Measurements from ENCODE around the gene VN1R5. TPM values are rescaled to one million over a fixed set of nuclear protein-coding genes. Genes with fewer than 3 reads are reported as not detected.

VN1R5 gene
- total and polyA plus RNA-seq, 2 of the 4 experiments (the other 2 are of a cell fraction) = not detected

DNA sequence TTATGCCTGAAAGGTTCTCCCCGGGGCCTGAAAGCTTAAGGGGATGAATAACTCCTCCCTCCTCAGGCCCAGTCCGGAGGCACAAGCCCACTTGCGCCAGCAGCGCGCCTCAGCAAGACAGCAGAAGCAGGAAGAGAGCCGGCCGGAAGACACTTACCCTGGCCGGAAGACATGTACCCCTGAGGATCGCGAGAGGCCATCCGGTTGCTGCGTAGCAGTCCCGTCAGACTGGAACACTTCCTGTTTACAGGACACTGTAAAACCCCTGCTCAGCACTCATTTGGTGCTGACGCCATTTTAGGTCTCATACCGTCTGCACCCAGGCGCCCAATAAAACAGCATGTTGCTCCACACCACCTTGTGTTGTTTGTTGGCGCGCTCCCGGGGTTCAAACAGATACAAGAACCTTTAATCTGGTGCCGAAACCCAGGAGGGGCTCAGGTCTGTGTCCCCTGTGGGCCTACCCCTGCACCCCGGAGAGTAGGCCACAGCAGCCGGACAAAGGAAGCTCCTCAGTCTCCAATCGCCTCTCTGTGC is 30.3 kb downstream of the VN1R5 start:
- Histone ChIP-seq H3K9me3 (ENCODE audit: control insufficient read depth, insufficient read depth, low read length) (peaks cover 5% of the 10 kb centered on the region; the same call in 1 of the 2 replicates), H3K9me1 (ENCODE audit: insufficient read depth, low read length) (no peaks in the 10 kb centered on the region), H4K8ac (ENCODE audit: low read depth in 2 of 2, low read length in 2 of 2) (no peak overlapping the region), H3K79me1 (ENCODE audit: low read depth in 1 of 2, low read length in 2 of 2) (no peaks in the 10 kb centered on the region), H3K27me3 (ENCODE audit: control insufficient read depth, insufficient read depth, low read length) (no peaks in the 10 kb centered on the region), H3K27ac (ENCODE audit: insufficient read depth, low read length) (no peak overlapping the region), H2BK20ac (ENCODE audit: low read depth, low read length) (no peak overlapping the region), H2AK9ac (replicated peaks; ENCODE audit: low read depth, low read length, poor library complexity) (no peak overlapping the region), H3K23ac (ENCODE audit: low read depth, low read length) (no peak overlapping the region), H3K4me1 (ENCODE audit: control insufficient read depth, insufficient read depth, low read length) (no peaks in the 10 kb centered on the region), H4K91ac (ENCODE audit: insufficient read depth, low read depth, low read length) (no peak overlapping the region), H2BK5ac (ENCODE audit: low read depth, low read length, poor library complexity, severe bottlenecking) (no peak overlapping the region), H3K4me2 (ENCODE audit: low read depth, low read length) (no peak overlapping the region), H3K14ac (replicated peaks; ENCODE audit: low read depth, low read length) (no peak overlapping the region), H2AFZ (replicated peaks; ENCODE audit: low read length, poor library complexity) (no peak overlapping the region), H3K4me3 (ENCODE audit: insufficient read depth, low read depth, low read length) (no peak overlapping the region), H3K4ac (ENCODE audit: low read depth, low read length) (no peak overlapping the region), H2AK5ac (ENCODE audit: low read depth, low read length) (no peak overlapping the region), H3K18ac (ENCODE audit: low read depth, low read length) (no peak overlapping the region), H2BK15ac (ENCODE audit: low read depth, low read length) (no peak overlapping the region), H3K36me3 (ENCODE audit: control insufficient read depth, insufficient read depth, low read length) (no peaks in the 10 kb centered on the region), H3K56ac (ENCODE audit: extremely low read depth, insufficient read depth, low read length) (no peak overlapping the region), H4K5ac (ENCODE audit: low read depth, low read length) (no peak overlapping the region), H2BK120ac (ENCODE audit: low read depth, low read length) (no peak overlapping the region), H3K9ac (ENCODE audit: low read depth, low read length) (no peak overlapping the region), H4K20me1 (ENCODE audit: insufficient read depth, low read length) (no peaks in the 10 kb centered on the region)
- POLR2A ChIA-PET (ENCODE audit: unreplicated experiment) = no interaction called here
- dilution Hi-C loops (cut with HindIII; ENCODE audit: low sequenced_read_pairs, unreplicated experiment) (no loop called here), in situ Hi-C loops (cut with MboI; ENCODE audit: low sequenced_read_pairs) (no loop called here), intact Hi-C loops (cut with micrococcal nuclease) (no loop called here)
- no TSS peak for BruUV-seq (replicated peaks)
- no peak for ATAC-seq (ENCODE audit: low read depth)
- 96% methylated on average over 19 of the region's 23 CpGs; no CpG with 5 or more reads in 1 of the 2 experiments for WGBS, 2 experiments (ENCODE audit: extremely low coverage in 2 of 2, insufficient read length in 1 of 2)
- CTCF ChIA-PET = no interaction called here
- TF ChIP-seq BHLHE40 (IDR thresholded peaks at IDR 0.05; ENCODE audit: low read depth, low read length) (no peak), FOS (IDR thresholded peaks at IDR 0.05; ENCODE audit: low read depth, low read length) (no peak), SMC3 (IDR thresholded peaks at IDR 0.05; ENCODE audit: low read depth, low read length) (no peak), RCOR1 (IDR thresholded peaks at IDR 0.05; ENCODE audit: insufficient replicate concordance, low read length) (no peak), RAD21 (IDR thresholded peaks at IDR 0.05; ENCODE audit: low read length) (no peak)
- TF ChIP-seq, protein P1, sequence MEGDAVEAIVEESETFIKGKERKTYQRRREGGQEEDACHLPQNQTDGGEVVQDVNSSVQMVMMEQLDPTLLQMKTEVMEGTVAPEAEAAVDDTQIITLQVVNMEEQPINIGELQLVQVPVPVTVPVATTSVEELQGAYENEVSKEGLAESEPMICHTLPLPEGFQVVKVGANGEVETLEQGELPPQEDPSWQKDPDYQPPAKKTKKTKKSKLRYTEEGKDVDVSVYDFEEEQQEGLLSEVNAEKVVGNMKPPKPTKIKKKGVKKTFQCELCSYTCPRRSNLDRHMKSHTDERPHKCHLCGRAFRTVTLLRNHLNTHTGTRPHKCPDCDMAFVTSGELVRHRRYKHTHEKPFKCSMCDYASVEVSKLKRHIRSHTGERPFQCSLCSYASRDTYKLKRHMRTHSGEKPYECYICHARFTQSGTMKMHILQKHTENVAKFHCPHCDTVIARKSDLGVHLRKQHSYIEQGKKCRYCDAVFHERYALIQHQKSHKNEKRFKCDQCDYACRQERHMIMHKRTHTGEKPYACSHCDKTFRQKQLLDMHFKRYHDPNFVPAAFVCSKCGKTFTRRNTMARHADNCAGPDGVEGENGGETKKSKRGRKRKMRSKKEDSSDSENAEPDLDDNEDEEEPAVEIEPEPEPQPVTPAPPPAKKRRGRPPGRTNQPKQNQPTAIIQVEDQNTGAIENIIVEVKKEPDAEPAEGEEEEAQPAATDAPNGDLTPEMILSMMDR (conservative IDR thresholded peaks at IDR 0.05; ENCODE audit: low read depth, low read length) = no peak
- TF ChIP-seq, protein P2, sequence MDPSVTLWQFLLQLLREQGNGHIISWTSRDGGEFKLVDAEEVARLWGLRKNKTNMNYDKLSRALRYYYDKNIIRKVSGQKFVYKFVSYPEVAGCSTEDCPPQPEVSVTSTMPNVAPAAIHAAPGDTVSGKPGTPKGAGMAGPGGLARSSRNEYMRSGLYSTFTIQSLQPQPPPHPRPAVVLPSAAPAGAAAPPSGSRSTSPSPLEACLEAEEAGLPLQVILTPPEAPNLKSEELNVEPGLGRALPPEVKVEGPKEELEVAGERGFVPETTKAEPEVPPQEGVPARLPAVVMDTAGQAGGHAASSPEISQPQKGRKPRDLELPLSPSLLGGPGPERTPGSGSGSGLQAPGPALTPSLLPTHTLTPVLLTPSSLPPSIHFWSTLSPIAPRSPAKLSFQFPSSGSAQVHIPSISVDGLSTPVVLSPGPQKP (IDR thresholded peaks at IDR 0.05; ENCODE audit: borderline replicate concordance, low read depth, low read length) = no peak
- no peak for DNase-seq
